H1 (cell line): ENCODE data around the gene C5orf52. TPM values are rescaled to one million over a fixed set of nuclear protein-coding genes. Genes with fewer than 3 reads are reported as not detected.

Experiments used
- BRCA1 ChIP-seq: IDR thresholded peaks from 2 replicates; pipeline ENCODE4 v1.6.1; 2012; ENCODE audit warnings: low read depth, low read length, improper control_type of control experiment
- PHF8 ChIP-seq: fragments of 200-600 bp; sonication (generic); conservative IDR thresholded peaks from 2 replicates; pipeline ENCODE4 v1.7.1; 2012; ENCODE audit warnings: low read depth, mild to moderate bottlenecking, inconsistent platforms, low read length, moderate library complexity
- RFX5 ChIP-seq: IDR thresholded peaks from 2 replicates; pipeline ENCODE4 v1.6.1; 2011; ENCODE audit warnings: low read depth, low read length, improper control_type of control experiment, borderline replicate concordance
- SRF ChIP-seq: IDR thresholded peaks from 2 replicates; pipeline ENCODE4 v1.6.1; 2011; ENCODE audit warnings: mild to moderate bottlenecking, low read depth, low read length, moderate library complexity
- polyA plus RNA-seq, 7 experiments: library from polyadenylated mRNA; depleted of rRNA in 3 of 7; stranded (reverse) in 5 of 7; unstranded in 2 of 7; fragments of >200 nt in 5 of 7; fragments of 200-250 nt in 2 of 7; gene quantifications; 1 replicate in 5 of 7; 2 replicates in 1 of 7; 4 replicates in 1 of 7; pipeline versions ENCODE4 v1.2.1 to v1.2.3, GENCODE V29; 2011 to 2013; ENCODE audit warnings: missing spikeins in 2 of 7, mixed read lengths in 2 of 7
- total RNA-seq: library from RNA; stranded (reverse); fragmentation: NEBNext Ultra II Directional; extraction: Animal tissue kit (Norgen Biotek cat#: 25700); gene quantifications from 2 replicates; pipeline ENCODE4 v1.2.1, GENCODE V29; 2021

Gene C5orf52
- total and polyA plus RNA-seq, 2 of the 8 experiments (the other 6 are each of a cell fraction or from before 2014, with no cell fraction given): not detected

GRCh38 chr5:157718519-157718918 lies 47.2 kb downstream of the C5orf52 start (continued):
- TF ChIP-seq BRCA1: no peak
- TF ChIP-seq RFX5: no peak
- no peak for TF ChIP-seq PHF8
- no peak for TF ChIP-seq SRF
